ENCODE data around the gene RNH1.

RNH1 gene

DNA sequence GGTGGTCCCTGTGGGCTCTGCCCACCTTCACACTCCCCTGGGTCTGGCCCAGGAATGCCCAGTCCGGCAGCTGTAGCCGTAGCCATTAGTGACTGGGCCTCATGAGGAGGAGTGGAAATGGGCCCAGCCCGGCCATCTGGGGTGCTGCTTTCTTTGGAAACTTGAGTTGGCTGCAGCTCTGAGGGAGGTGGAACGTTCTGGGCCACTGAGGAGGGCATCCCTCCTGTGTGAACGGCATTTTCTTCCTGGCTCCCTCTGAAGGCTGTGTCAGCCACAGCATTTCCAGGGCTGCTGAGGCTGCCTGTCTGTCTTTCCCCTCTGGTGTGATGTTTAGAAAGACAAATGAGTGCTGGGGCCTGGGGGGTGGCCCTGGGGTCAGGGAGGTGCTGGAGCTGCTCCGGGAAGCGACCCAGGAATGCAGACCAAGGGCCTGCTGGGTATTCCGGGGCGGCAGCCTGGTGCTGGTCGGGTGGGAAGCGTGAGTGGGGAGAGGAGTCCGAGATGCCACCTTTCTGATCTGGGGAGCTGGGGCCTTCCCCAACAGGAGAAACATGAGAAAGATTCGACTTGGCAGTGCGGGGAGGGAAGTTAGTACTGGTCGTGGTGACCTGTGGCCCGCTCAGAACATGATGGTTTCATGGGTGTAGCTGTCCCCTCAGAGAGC is 29.9 kb downstream of the RNH1 start:
- in situ Hi-C loops (cut with HindIII; ENCODE audit: low sequenced_read_pairs) = no loop called here
- no peak for DNase-seq (ENCODE audit: low read depth)
- H3K4me3 ChIP-seq (ENCODE audit: low read depth, low read length) = no peak overlapping the region
- TF ChIP-seq, protein P1, sequence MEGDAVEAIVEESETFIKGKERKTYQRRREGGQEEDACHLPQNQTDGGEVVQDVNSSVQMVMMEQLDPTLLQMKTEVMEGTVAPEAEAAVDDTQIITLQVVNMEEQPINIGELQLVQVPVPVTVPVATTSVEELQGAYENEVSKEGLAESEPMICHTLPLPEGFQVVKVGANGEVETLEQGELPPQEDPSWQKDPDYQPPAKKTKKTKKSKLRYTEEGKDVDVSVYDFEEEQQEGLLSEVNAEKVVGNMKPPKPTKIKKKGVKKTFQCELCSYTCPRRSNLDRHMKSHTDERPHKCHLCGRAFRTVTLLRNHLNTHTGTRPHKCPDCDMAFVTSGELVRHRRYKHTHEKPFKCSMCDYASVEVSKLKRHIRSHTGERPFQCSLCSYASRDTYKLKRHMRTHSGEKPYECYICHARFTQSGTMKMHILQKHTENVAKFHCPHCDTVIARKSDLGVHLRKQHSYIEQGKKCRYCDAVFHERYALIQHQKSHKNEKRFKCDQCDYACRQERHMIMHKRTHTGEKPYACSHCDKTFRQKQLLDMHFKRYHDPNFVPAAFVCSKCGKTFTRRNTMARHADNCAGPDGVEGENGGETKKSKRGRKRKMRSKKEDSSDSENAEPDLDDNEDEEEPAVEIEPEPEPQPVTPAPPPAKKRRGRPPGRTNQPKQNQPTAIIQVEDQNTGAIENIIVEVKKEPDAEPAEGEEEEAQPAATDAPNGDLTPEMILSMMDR (IDR thresholded peaks at IDR 0.05; ENCODE audit: low read depth, low read length, missing control alignments) = no peak

DNA sequence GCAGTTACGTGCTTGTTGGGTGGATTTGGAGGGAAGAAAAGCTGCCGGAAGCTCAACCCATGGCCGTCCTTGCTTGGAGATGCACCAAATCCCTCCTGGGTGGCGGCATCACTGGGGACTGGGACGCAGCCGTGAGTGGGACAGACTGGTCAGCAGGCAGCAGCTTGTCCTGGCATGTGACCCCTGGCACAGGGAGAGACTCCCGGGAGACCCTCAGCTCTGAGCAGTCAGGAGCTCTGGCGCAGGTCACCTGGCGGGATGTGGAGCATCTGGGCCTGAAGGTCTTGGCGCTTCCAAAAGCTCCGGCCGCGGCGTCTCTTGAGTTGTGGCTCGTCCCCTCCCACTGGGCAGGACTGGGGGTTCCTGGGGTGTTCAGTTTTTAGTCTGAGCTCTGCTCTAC is 30.6 kb downstream of the RNH1 start:
- TF ChIP-seq, protein P1 (IDR thresholded peaks at IDR 0.05; ENCODE audit: low read depth, low read length, missing control alignments) = no peak
- in situ Hi-C loops (cut with HindIII; ENCODE audit: low sequenced_read_pairs) = no loop called here
- H3K4me3 ChIP-seq (ENCODE audit: low read depth, low read length) = no peak overlapping the region
- DNase-seq (ENCODE audit: low read depth) = no peak

DNA sequence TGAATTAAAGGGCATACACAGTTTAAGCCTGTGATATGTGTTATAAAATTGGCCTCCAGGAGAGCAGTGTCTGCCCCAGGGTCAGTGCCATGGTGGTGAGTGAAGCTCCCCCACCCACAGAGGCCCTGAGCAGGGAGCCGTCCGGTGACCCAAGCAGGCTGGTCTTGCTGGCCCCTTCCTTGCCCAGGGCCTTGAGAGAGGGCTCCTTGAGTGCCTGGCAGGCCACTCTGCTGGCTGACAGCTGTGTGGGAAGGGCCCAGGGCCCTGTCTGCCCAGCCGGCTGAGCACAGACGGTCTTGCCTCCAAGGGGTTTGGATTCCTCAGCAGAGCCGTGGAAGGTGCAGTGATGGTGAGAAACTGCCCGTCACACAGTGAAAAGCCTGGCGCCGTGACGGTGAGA is 31.1 kb downstream of the RNH1 start:
- DNase-seq (ENCODE audit: low read depth) = no peak
- H3K4me3 ChIP-seq (ENCODE audit: low read depth, low read length) = no peak overlapping the region
- TF ChIP-seq, protein P1 (IDR thresholded peaks at IDR 0.05; ENCODE audit: low read depth, low read length, missing control alignments) = no peak
- in situ Hi-C loops (cut with HindIII; ENCODE audit: low sequenced_read_pairs) = no loop called here

DNA sequence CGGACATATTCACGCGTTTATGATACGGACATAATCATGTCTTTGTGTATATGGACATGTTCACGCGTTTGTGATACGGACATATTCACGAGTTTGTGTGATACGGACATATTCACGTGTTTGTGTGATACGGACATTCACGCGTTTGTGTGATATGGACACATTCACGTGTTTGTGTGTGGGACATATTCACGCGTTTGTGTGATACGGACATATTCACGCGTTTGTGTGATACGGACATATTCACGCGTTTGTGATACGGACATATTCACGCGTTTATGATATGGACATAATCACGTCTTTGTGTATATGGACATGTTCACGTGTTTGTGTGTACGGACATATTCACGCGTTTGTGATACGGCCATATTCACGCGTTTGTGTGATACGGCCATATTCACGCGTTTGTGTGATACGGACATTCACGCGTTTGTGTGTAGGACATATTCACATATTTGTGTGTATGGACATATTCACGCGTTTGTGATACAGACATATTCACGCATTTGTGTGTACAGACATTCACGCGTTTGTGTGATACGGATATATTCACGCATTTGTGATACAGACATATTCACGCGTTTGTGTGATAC is 32.0 kb downstream of the RNH1 start:
- TF ChIP-seq, protein P1 (IDR thresholded peaks at IDR 0.05; ENCODE audit: low read depth, low read length, missing control alignments) = no peak
- DNase-seq (ENCODE audit: low read depth) = no peak
- in situ Hi-C loops (cut with HindIII; ENCODE audit: low sequenced_read_pairs) = no loop called here
- H3K4me3 ChIP-seq (ENCODE audit: low read depth, low read length) = no peak overlapping the region

DNA sequence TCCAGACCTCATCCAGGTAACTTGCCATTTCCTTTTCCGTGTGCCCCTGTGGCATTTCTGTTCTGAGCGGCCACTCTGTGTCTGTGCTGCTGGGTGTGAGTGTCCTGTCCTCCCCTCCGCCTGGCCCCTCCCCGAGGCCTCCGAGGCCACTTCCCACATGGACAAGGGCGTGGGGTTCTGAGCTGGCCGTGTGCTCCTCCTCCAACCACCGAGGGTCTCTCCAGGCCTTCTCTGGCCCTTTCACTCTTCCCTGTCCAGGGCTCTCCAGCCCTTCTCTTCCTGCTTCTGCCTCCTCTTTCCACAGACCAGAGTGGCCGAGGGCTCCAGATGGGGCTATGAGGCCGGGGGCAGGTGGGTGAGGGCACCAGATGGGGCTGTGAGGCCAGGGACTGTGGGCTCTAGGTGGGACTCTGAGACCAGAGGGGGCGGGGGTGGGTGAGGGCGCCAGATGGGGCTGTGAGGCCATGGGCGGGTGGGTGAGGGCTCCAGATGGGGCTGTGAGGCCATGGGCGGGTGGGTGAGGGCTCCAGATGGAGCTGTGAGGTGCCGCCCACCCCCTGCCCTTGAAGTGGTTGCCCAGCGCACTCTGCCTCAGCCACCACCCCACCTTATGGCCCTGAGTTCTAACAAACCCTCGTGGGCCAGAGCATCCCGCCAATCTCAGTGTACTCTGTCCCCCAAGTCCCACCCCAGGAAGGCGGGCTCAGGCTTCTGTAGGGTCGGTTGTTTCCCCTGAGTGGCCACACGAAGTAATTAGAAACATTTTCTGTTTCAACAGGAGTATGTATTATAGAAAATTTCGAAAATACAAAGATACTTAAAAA is 32.9 kb downstream of the RNH1 start:
- in situ Hi-C loops (cut with HindIII; ENCODE audit: low sequenced_read_pairs) = no loop called here
- no peak for DNase-seq (ENCODE audit: low read depth)
- no peak overlapping the region for H3K4me3 ChIP-seq (ENCODE audit: low read depth, low read length)
- TF ChIP-seq, protein P1 (IDR thresholded peaks at IDR 0.05; ENCODE audit: low read depth, low read length, missing control alignments) = no peak

DNA sequence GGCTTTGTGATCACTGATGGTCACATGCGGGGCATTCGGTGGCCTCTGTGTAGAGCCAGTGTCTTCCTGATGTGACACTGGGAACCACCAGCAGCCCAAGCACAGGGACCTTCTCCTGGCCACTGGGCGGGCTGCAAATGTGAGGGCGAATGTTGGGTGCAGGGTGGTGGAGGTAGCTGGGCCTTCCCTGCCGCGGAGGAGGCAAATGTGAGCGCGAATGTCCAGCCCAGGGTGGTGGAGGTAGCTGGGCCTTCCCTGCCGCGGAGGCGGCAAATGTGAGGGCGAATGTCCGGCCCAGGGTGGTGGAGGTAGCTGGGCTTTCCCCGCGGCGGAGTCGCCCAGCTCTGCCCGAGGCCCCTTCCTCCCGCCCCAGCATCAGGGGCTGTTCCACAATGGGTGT is 33.6 kb downstream of the RNH1 start:
- in situ Hi-C loops (cut with HindIII; ENCODE audit: low sequenced_read_pairs) = no loop called here
- TF ChIP-seq, protein P1 (IDR thresholded peaks at IDR 0.05; ENCODE audit: low read depth, low read length, missing control alignments) = no peak

More for the DNA sequence above, 33.6 kb downstream of the RNH1 start:
- no peak overlapping the region for H3K4me3 ChIP-seq (ENCODE audit: low read depth, low read length)
- DNase-seq (ENCODE audit: low read depth) = no peak
